ENCODE measurements around the gene CHL1.

DNA sequence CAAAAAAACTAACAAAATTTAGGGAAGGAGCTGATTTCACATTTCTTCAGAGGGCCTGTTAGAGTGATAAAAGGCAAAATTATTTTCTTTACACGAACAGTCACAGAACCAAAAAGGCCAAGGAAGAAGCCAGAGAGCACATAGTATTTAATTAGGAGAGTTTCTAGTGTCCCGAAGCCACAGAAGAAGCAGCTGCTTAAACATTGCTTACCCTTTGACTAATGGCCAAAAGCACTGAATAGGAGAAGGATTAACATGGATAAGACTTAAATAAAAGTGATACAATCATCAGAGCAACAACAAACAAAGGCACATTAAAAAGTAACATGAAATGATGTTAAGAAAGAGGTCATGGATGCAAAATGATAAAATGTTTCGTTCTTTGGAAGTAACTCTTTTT is 98.6 kb downstream of the CHL1 start:
- TF ChIP-seq, protein P1, sequence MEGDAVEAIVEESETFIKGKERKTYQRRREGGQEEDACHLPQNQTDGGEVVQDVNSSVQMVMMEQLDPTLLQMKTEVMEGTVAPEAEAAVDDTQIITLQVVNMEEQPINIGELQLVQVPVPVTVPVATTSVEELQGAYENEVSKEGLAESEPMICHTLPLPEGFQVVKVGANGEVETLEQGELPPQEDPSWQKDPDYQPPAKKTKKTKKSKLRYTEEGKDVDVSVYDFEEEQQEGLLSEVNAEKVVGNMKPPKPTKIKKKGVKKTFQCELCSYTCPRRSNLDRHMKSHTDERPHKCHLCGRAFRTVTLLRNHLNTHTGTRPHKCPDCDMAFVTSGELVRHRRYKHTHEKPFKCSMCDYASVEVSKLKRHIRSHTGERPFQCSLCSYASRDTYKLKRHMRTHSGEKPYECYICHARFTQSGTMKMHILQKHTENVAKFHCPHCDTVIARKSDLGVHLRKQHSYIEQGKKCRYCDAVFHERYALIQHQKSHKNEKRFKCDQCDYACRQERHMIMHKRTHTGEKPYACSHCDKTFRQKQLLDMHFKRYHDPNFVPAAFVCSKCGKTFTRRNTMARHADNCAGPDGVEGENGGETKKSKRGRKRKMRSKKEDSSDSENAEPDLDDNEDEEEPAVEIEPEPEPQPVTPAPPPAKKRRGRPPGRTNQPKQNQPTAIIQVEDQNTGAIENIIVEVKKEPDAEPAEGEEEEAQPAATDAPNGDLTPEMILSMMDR (IDR thresholded peaks at IDR 0.05; ENCODE audit: low read length): no peak
- no peak for TF ChIP-seq EZH2 (optimal IDR thresholded peaks at IDR 0.05; ENCODE audit: low read depth, low read length)

Data from MM.1S (cell line).